Kidney (tissue), 14 donors: ENCODE measurements around the gene ADGRL3. TPM values are rescaled to one million over a fixed set of nuclear protein-coding genes. Genes with fewer than 3 reads are reported as not detected.

ENCODE experiments used
- DNase-seq, 5 donors: peaks; one replicate each; pipeline ENCODE4 v3.0.0-alpha.2; 2013 to 2020
- FAIRE-seq: peaks from 2 replicates; lab custom pipeline; 2012; peaks lifted over from hg19 to GRCh38; lab: Jason Lieb, UNC
- H3K27ac ChIP-seq, 2 donors: one replicate each; pipeline ENCODE4 v1.7.0; 2013; ENCODE audit warnings: low read depth in 2 of 2, low read length in 2 of 2, inconsistent platforms in 1 of 2
- H3K27me3 ChIP-seq: one replicate; pipeline ENCODE4 v1.7.1; 2013; ENCODE audit warnings: low read length, inconsistent platforms; ENCODE audit not compliant: control insufficient read depth, insufficient read depth
- H3K36me3 ChIP-seq, 3 donors: one replicate each; pipeline versions ENCODE4 v1.7.0 to v1.7.1; 2013; ENCODE audit warnings: low read length in 3 of 3, control low read depth in 1 of 3, inconsistent platforms in 1 of 3; ENCODE audit not compliant: insufficient read depth in 3 of 3, control insufficient read depth in 2 of 3
- H3K4me1 ChIP-seq, 3 donors: one replicate each; pipeline versions ENCODE4 v1.7.0 to v1.7.1; 2013; ENCODE audit warnings: low read length in 3 of 3, inconsistent platforms in 1 of 3, low read depth in 1 of 3; ENCODE audit not compliant: control insufficient read depth in 2 of 3, insufficient read depth in 2 of 3
- H3K4me3 ChIP-seq, 3 donors: one replicate each; pipeline versions ENCODE4 v1.7.0 to v1.8.1; 2013; ENCODE audit warnings: low read length in 3 of 3, control low read depth in 1 of 3, inconsistent platforms in 1 of 3
- H3K9ac ChIP-seq, 3 donors: one replicate each; pipeline versions ENCODE4 v1.7.0 to v1.7.1; 2013; ENCODE audit warnings: low read length in 3 of 3, control low read depth in 1 of 3, inconsistent platforms in 1 of 3
- H3K9me3 ChIP-seq, 3 donors: one replicate each; pipeline versions ENCODE4 v1.7.0 to v1.7.1; 2013; ENCODE audit warnings: low read length in 3 of 3, control low read depth in 1 of 3, inconsistent platforms in 1 of 3; ENCODE audit not compliant: control insufficient read depth in 2 of 3, insufficient read depth in 1 of 3
- intact Hi-C: fragments of 100-400 bp; cut with DNase I; formaldehyde crosslinking; loops from one replicate; pipeline ENCODE4 v1.11.1; 2022
- polyA plus RNA-seq: library from polyadenylated mRNA; stranded (reverse); fragments of 350-450 nt; fragmentation: Illumina TruSeq; extraction: RNeasy Lipid Tissue Mini Kit (QIAGEN cat#74804); gene quantifications from one replicate; pipeline ENCODE4 v1.2.3, GENCODE V29; 2014; ENCODE audit warnings: low read depth, low replicate concordance; ENCODE audit not compliant: insufficient read depth
- total RNA-seq: library from RNA; stranded (reverse); fragmentation: NEBNext Ultra II Directional; extraction: Animal tissue kit (Norgen Biotek cat#: 25700); gene quantifications from one replicate; pipeline ENCODE4 v1.2.1, GENCODE V29; 2021
- TF ChIP-seq, protein P1 (sequence below): IDR thresholded peaks from 3 replicates; pipeline ENCODE4 v1.5.1; 2012; ENCODE audit warnings: mild to moderate bottlenecking, moderate library complexity, borderline replicate concordance; ENCODE audit not compliant: insufficient read depth; ENCODE audit errors: extremely low read depth
- donor health status: control.
- donor health status: control.
- donor health status: control.
- donor health status: control.
- donor health status: control.
- donor health status: DM: yes; HTN: yes; CAD: no.
- donor health status: Normal renal cell carcinoma (clear cell type).

The ADGRL3 gene
- total and polyA plus RNA-seq, 2 donors from 2014 or later: 1.3 to 8.9 TPM

DNA sequence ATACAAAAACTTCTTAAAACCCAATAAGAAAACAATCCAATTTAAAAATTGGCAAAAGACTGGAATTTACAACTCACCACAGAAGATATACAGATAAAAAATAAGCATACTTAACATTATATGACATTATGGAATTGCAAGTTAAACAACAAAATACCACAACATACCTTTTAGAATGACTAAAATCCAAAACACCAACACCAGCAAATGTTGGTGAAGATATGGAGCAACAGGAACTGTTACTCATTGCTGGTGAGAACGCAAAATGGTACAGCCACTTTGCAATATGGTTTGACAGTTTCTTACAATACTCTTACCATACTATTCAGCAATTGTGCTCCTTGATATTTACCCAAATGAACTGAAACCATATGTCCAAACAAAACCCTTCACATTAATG is 112.4 kb downstream of the ADGRL3 start:
- no peak for FAIRE-seq
- TF ChIP-seq, protein P1, sequence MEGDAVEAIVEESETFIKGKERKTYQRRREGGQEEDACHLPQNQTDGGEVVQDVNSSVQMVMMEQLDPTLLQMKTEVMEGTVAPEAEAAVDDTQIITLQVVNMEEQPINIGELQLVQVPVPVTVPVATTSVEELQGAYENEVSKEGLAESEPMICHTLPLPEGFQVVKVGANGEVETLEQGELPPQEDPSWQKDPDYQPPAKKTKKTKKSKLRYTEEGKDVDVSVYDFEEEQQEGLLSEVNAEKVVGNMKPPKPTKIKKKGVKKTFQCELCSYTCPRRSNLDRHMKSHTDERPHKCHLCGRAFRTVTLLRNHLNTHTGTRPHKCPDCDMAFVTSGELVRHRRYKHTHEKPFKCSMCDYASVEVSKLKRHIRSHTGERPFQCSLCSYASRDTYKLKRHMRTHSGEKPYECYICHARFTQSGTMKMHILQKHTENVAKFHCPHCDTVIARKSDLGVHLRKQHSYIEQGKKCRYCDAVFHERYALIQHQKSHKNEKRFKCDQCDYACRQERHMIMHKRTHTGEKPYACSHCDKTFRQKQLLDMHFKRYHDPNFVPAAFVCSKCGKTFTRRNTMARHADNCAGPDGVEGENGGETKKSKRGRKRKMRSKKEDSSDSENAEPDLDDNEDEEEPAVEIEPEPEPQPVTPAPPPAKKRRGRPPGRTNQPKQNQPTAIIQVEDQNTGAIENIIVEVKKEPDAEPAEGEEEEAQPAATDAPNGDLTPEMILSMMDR: no peak
- no peaks in the 10 kb centered on the region for H3K36me3 ChIP-seq
- H3K4me1 ChIP-seq: no peaks in the 10 kb centered on the region
- intact Hi-C loops: no loop called here
- no peaks in the 10 kb centered on the region for H3K27me3 ChIP-seq
- H3K27ac ChIP-seq: no peak overlapping the region
- no peak overlapping the region for H3K4me3 ChIP-seq
- H3K9me3 ChIP-seq: no peaks in the 10 kb centered on the region
- DNase-seq: no peak
- H3K9ac ChIP-seq: no peak overlapping the region

DNA sequence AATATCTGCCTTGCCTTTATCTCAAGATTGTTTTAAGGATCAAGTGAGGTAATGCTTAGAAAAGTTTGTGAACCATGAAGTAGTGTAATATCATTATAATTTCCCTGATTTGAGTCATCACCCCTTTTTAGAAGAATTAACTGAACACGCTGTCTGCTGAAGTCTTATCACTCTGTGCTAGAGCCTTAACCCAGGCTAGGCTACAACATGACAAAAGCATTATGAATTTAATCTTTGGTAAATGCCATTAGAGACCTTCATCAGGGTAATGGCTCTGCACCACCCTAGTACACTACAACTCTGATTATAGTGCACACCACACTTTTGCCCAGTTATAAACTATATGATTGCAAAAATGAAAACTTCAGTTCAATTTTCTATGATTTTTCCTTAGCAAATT is 118.3 kb downstream of the ADGRL3 start:
- intact Hi-C loops: no loop called here
- TF ChIP-seq, protein P1: no peak
- Histone ChIP-seq H3K27me3 (no peaks in the 10 kb centered on the region), H3K36me3 (no peaks in the 10 kb centered on the region), H3K4me1 (no peaks in the 10 kb centered on the region), H3K9ac (no peak overlapping the region), H3K27ac (no peak overlapping the region), H3K4me3 (no peak overlapping the region), H3K9me3 (no peaks in the 10 kb centered on the region)
- FAIRE-seq: no peak
- DNase-seq: no peak

DNA sequence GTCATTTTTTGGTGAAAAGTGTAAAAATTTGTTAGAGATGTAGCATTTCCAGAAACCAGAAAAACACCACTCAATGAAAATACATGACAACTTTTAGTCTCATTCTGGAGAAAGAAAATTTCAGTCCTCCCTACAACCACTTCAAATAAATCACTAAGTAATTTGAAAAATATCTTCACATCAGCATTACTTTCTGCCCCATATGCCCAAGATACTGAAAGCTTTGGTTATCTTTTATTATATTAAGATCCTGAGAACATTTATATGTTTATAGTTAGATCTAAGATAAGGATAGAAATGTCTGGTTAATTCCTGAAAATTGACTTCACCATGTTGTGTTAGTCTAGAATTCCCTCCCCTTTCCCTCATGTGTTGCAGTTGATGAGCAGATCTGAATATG is 119.0 kb downstream of the ADGRL3 start:
- DNase-seq (no peak), FAIRE-seq (no peak)
- Histone ChIP-seq H3K27me3 (no peaks in the 10 kb centered on the region), H3K9ac (no peak overlapping the region), H3K36me3 (no peaks in the 10 kb centered on the region), H3K27ac (no peak overlapping the region), H3K9me3 (no peaks in the 10 kb centered on the region), H3K4me1 (no peaks in the 10 kb centered on the region), H3K4me3 (no peak overlapping the region)
- intact Hi-C loops: no loop called here
- TF ChIP-seq, protein P1: no peak

DNA sequence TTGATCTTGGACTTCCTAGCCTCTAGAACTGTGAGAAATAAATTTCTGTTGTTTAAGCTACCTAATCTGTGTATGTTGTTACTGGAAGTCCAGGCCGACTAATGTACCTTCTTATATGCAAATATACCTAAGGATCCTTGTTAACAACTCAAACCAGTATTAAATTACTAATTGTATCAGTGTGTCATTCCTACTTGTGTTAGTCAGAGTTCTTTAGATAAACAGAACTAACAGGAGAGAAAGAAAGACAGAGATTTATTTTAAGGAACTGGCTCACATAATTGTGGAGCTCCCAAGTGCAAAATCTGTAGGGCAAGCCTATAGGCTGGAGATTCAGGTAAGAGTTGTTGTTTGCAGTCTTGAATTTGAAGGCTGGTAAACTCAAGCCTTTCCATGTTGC is 120.0 kb downstream of the ADGRL3 start:
- no peaks in the 10 kb centered on the region for H3K4me1 ChIP-seq
- H3K36me3 ChIP-seq: no peaks in the 10 kb centered on the region
- TF ChIP-seq, protein P1: no peak
- no peak for FAIRE-seq
- H3K27ac ChIP-seq: no peak overlapping the region
- no peaks in the 10 kb centered on the region for H3K9me3 ChIP-seq
- DNase-seq: no peak
- H3K9ac ChIP-seq: no peak overlapping the region
- intact Hi-C loops: no loop called here
- no peak overlapping the region for H3K4me3 ChIP-seq
- H3K27me3 ChIP-seq: no peaks in the 10 kb centered on the region
